HG02885 (cell line): Measurements from ENCODE around the gene HOXB3.

Experiments used
- ATAC-seq: cut with Tn5 transposase; IDR thresholded peaks from one replicate; pipeline ENCODE4 v1.9.1; 2021; ENCODE audit warnings: mild to moderate bottlenecking; ENCODE audit not compliant: unreplicated experiment, poor library complexity

HOXB3 gene

DNA sequence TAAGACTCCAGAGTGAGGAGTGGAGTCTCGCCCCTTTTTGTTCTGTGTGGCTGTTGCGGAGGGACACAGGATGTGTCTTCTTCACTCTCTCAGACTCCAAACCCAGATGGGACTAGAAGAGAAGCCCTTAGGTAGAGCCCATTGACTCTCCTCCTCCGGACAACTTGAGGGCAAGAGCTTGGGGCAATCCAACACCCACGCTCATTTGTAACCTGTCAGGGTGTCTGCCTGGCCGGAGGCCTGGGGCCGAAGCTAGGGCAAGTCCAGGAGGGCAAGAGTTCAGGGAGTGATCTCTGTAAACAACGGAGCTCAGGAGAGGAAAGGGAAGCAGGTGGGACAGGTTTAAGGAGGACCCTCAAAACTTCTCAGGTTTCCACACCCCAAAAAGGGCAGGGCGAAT, 57.8 kb downstream of the HOXB3 start:
- no peak for ATAC-seq

DNA sequence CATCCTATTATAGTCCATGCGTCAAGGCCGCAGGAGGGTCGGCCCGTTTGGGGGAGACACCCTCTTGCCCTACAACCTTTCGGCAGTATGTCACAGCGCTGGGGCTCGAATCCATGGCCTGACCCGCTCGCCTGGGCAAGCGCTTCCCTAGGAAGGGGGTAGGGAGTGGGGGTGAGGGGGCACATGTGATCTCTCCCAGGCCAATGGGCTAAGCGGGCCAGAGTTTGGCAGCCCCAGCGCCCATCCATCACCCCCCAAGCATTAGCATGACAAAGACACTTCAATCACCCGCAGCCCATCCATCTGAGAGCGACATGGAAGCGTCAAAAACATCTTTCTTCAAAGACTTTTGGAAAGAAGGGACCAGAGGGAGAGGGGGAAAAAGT, 59.2 kb downstream of the HOXB3 start, which contains the start of gene HOXB1:
TSS of gene HOXB1 (minus strand) at position 125 of the 386 bp plus-strand sequence. CDS start at position 18, 107 bp downstream.
- no peak for ATAC-seq

GRCh38 chr17:48530208-48530886, 59.7 kb downstream of the HOXB3 start:
- ATAC-seq, result no peak

GRCh38 chr17:48529683-48530009, 60.4 kb downstream of the HOXB3 start:
- no peak for ATAC-seq

GRCh38 chr17:48528936-48529682, 60.9 kb downstream of the HOXB3 start:
- no peak for ATAC-seq

DNA sequence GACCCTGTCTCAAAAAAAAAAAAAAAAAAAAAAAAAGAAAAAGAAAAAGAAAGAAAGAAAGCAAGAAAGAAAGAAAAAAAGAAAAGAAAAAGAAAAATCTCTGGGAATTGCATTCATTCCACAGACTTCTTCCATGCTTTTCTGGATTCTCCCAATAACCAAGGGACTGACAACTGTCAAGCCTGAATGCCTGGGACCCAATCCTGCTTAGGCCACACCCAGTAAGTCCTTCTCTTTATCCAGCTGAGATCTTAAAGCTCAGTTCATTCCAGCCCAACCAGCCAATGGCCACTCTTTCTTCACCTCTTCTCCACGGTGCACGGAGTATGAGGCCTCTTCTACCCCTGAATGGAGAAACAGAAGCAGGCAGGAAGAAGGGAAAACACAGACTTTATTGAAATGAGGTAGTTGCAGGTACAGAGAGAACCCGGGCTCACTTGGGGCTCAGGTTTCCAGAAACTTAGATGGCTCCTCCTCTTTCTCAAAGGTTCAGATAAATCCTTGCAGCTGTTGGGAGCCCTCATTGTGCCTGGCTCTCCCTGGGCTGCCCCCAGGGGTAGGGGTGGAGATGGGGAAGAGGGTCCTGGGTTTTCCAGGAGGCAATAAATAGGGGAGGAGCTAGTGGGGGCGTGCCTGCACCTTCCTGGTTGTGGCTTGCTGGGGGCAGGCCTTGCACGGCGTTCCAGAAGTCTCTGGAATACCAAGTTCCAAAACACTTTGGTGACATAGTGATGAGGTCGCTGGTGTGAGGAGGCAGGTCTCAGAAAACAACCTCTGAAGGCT, 61.7 kb downstream of the HOXB3 start:
- ATAC-seq, result no peak

GRCh38 chr17:48527547-48527932, 62.5 kb downstream of the HOXB3 start:
- ATAC-seq, result no peak

GRCh38 chr17:48526608-48527546, 63.2 kb downstream of the HOXB3 start:
- no peak for ATAC-seq

DNA sequence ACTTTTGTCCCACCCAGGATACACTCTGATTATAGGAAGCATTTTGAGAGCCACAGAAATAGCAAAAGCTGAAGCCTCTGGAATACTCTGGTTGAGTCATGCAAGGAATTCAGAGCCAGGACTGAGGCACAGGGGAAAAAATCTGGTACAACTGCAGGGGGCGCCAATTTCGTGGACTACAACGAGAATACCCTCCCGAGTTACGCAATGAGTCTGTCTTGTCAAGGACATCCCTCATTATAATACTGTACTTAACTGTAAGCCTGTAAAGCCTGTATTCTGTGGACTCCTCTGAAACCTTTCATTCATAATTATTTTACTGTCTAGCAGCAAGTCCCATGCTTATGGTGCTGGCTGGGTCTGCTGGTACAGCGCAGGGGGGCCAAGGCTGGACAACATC, 67.0 kb downstream of the HOXB3 start:
- ATAC-seq, result no peak

- ATAC-seq, result no peak
Observed at GRCh38 chr17:48522031-48522653, 67.9 kb downstream of the HOXB3 start.

GRCh38 chr17:48520631-48521079, 69.4 kb downstream of the HOXB3 start:
- no peak for ATAC-seq

- no peak for ATAC-seq
Observed at GRCh38 chr17:48519427-48519826, 70.6 kb downstream of the HOXB3 start.

DNA sequence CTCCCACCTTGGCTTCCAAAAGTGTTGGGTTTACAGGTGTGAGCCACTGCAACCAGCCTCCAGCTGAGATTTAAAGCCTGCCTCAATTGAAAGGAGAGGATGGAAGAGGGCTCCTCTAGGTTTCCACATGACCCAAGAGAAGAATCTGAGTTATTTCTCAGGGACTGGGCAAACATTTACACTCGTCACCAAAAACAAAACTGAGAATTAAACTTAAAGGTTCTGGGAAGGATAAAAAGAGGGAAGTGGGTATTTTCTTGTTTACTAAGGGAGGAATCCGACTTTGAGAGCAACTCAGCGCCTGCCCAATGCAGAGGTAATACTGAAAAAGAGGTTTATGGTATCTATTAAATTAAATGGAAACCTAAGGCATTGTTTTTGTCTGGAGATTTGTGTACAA, 72.6 kb downstream of the HOXB3 start:
- ATAC-seq, result no peak

DNA sequence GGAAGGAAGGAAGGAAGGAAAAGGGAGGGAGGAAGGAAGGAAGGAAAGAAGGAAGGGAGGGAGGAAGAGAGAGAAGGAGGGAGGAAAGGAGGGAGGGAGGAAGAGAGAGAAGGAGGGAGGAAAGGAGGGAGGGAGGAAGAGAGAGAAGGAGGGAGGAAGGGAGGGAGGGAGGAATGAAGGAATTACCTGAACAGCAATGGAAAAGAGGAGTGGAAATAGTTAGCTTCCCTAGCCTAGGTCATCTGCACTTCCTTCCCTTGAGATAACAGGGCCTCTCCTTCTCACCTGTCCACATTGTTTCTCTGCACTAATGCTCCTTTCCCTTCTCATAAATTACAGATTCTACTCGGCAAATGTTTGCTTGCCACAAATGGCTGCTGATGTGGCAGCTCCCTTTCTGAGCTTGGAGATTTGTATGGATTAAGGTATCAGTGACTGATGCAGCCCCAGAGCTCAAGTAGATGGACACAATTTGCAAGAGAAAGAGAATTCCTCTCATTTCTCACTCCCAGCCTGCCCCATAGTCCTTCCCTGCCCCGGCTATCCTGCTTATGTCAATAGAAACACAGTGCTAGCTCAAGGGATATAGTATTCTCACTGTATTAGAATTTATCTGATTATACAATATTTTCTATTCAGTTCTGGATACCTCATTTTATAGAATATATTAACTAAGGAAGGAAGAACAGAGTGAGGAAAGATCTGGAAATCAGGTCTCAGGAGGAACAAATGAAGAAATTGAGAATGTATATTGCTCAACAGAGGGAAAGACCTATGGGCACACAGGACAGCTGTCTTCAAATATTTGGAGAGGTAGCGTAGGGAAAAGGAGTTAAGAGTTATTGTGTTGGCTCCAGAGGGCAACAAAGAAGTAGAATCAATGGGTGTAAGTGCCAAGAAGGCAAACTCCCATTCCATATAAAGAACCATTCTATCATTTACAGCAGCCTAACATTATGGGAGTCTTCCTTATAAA, 73.8 kb downstream of the HOXB3 start:
- ATAC-seq, result no peak

DNA sequence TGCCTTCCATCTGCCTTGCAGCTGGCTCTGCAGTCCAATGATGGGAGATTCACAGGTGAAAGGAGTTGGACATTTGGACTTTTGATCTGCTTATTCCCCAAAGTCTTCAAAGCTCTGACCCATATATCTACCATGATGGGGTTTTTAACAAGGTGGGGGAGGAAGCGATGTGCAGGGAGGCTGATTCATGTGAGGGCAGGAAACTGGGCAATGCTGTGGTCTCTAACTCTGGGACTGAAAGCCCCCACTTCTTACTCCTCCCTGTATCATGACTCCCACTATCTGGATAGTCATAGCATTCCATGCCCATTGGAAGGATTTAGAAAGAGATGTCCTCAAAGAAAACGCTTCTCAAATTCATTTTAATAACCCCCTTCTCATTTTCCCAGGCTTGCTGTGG, 75.6 kb downstream of the HOXB3 start:
- ATAC-seq, result no peak

GRCh38 chr17:48513666-48514455, 76.2 kb downstream of the HOXB3 start:
- no peak for ATAC-seq

DNA sequence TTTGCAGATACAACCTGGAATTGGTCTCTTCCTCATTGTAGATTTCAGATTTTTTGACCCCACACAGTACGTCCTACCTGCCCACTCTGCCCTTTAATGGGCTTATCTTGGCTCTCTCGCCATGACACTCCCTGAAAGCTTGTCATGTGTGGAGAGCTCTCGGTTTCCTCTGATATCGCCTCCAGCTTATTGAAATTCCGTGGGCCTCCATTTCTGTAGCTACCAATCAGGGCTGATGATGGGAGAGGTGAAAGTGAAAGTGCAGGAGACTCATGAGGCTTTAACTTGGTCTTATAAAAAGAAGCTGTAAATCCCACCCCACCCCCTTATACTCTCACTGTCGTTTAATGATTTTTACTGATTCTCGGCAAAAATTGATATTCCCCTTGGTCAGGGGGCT, 76.9 kb downstream of the HOXB3 start:
- ATAC-seq, result no peak
